Upper lobe of left lung (tissue), 4 donors: ENCODE measurements around the gene SIGLEC8.

Experiments
- CTCF ChIP-seq, 6 experiments: fragments of 450-650 bp in 4 of 6; fragments of 200-600 bp in 2 of 6; sonication (generic) in 2 of 6; IDR thresholded peaks; one replicate each; pipeline ENCODE4 v1.5.1; 2016 to 2019; ENCODE audit warnings: antibody characterized with exemption in 6 of 6
- EP300 ChIP-seq, 4 donors: sonication (generic); formaldehyde crosslinking; IDR thresholded peaks; one replicate each; pipeline ENCODE4 v1.5.1; 2017; ENCODE audit warnings: antibody characterized with exemption in 4 of 4, control low read depth in 2 of 4
- POLR2A ChIP-seq, 4 donors: fragments of 450-650 bp; IDR thresholded peaks; one replicate each; pipeline ENCODE4 v1.5.1; 2016 to 2017; ENCODE audit warnings: antibody characterized with exemption in 4 of 4, mild to moderate bottlenecking in 2 of 4
- POLR2AphosphoS5 ChIP-seq, 2 donors: sonication (generic); formaldehyde crosslinking; IDR thresholded peaks; one replicate each; pipeline ENCODE4 v1.5.1; 2017; ENCODE audit warnings: antibody characterized with exemption in 2 of 2

- TF ChIP-seq CTCF (IDR thresholded peaks at IDR 0.05) (no peak), POLR2AphosphoS5 (IDR thresholded peaks at IDR 0.05) (no peak), POLR2A (IDR thresholded peaks at IDR 0.05) (no peak), EP300 (IDR thresholded peaks at IDR 0.05) (no peak)
These were observed 18.2 kb downstream of the SIGLEC8 start for GRCh38 chr19:51440052-51440451.
